K562 (cell line): ENCODE measurements around the gene MXRA7. TPM values are rescaled to one million over a fixed set of nuclear protein-coding genes. Genes with fewer than 3 reads are reported as not detected.
A peak's percentile ranks its signal among the peaks of the same experiment; 100 is the strongest.

Experiments
- ATAC-seq: fragments of 200-7000 bp; cut with Tn5 transposase; 3 replicates; pipeline ENCODE4 v1.9.1; 2020; ENCODE audit warnings: moderate library complexity
- BruUV-seq: library from RNA; stranded (reverse); fragments of 400-500 nt; replicated peaks from 2 replicates; lab custom pipeline; 2021; lab: Mats Ljungman, UMichigan
- CTCF ChIA-PET: fragments of 300-600 bp; formaldehyde crosslinking; extraction: SDS; loops from one replicate; lab custom pipeline; 2021; ENCODE audit warnings: low intra/inter-chr PET ratio; lab: Yijun Ruan, JAX
- POLR2A ChIA-PET: fragments of 300-600, 350-650 bp; sonication (Branson Sonifier 250); formaldehyde crosslinking; extraction: SDS; loops from one replicate; lab custom pipeline; 2021; ENCODE audit warnings: antibody characterized with exemption, inconsistent platforms; lab: Yijun Ruan, JAX
- DNase-seq, 4 experiments: peaks; one replicate each; pipeline versions ENCODE4 v3.0.0 to v3.0.0-alpha.2; 2011 to 2018; ENCODE audit warnings: low spot score in 3 of 4, mixed read lengths in 3 of 4; ENCODE audit errors: extremely low read depth in 1 of 4
- FAIRE-seq: peaks from 2 replicates; lab custom pipeline; 2011; peaks lifted over from hg19 to GRCh38; lab: Jason Lieb, UNC
- H2AFZ ChIP-seq: 2 replicates; pipeline ENCODE4 v1.6.0; 2011; ENCODE audit warnings: low read depth, low read length, control low read depth, inconsistent platforms
- H3K27ac ChIP-seq: fragments of 200-600 bp; 3 replicates; pipeline ENCODE4 v1.8.0; 2011; ENCODE audit warnings: low read depth, mild to moderate bottlenecking, control low read depth, inconsistent platforms, low read length, moderate library complexity, mixed read lengths; ENCODE audit errors: extremely low read depth
- H3K27me3 ChIP-seq, 2 experiments: fragments of 300-600 bp in 1 of 2; 2 replicates in 1 of 2; 3 replicates in 1 of 2; pipeline versions ENCODE4 v1.6.0 to v1.8.0; 2011; ENCODE audit warnings: inconsistent platforms in 2 of 2, low read length in 2 of 2, mild to moderate bottlenecking in 1 of 2, mixed read lengths in 1 of 2, moderate library complexity in 1 of 2; ENCODE audit not compliant: control insufficient read depth in 2 of 2, insufficient read depth in 2 of 2
- H3K36me3 ChIP-seq: fragments of 300-600 bp; 3 replicates; pipeline ENCODE4 v1.8.0; 2011; ENCODE audit warnings: mild to moderate bottlenecking, low read length, inconsistent platforms; ENCODE audit not compliant: control insufficient read depth, insufficient read depth
- H3K4me1 ChIP-seq, 2 experiments: fragments of 200-600 bp in 1 of 2; replicated peaks in 1 of 2; 2 replicates in 1 of 2; 3 replicates in 1 of 2; pipeline versions ENCODE4 v1.5.1 to v1.8.0; 2011; ENCODE audit warnings: inconsistent platforms in 2 of 2, low read length in 2 of 2, mild to moderate bottlenecking in 1 of 2, mixed read lengths in 1 of 2, moderate library complexity in 1 of 2; ENCODE audit not compliant: control insufficient read depth in 2 of 2, insufficient read depth in 2 of 2
- H3K4me2 ChIP-seq: 2 replicates; pipeline ENCODE4 v1.6.1; 2011; ENCODE audit warnings: low read length, control low read depth, inconsistent platforms, mixed read lengths; ENCODE audit not compliant: insufficient read depth
- H3K4me3 ChIP-seq: fragments of 200-600 bp; sonication (generic), shearing (Covaris generic); 2 replicates; pipeline ENCODE4 v1.5.1; 2016; ENCODE audit warnings: control low read depth, inconsistent platforms
- H3K79me2 ChIP-seq: fragments of 200-600 bp; 3 replicates; pipeline ENCODE4 v1.8.0; 2011; ENCODE audit warnings: low read length, inconsistent platforms; ENCODE audit not compliant: control insufficient read depth, insufficient read depth
- H3K9ac ChIP-seq, 2 experiments: 2 replicates each; pipeline versions ENCODE4 v1.6.0 to v1.6.1; 2011; ENCODE audit warnings: low read depth in 2 of 2, low read length in 2 of 2, control low read depth in 1 of 2, inconsistent platforms in 1 of 2, mild to moderate bottlenecking in 1 of 2, mixed read lengths in 1 of 2; ENCODE audit not compliant: insufficient read depth in 1 of 2
- H3K9me1 ChIP-seq: one replicate; pipeline ENCODE4 v1.6.0; 2011; ENCODE audit warnings: inconsistent platforms, mild to moderate bottlenecking, low read length, moderate library complexity; ENCODE audit not compliant: control insufficient read depth, insufficient read depth
- H3K9me3 ChIP-seq: replicated peaks from 2 replicates; pipeline ENCODE4 v1.5.1; 2011; ENCODE audit warnings: low read depth, low read length, inconsistent platforms; ENCODE audit not compliant: control insufficient read depth, insufficient read depth
- H4K20me1 ChIP-seq: replicated peaks from 2 replicates; pipeline ENCODE4 v1.6.1; 2011; ENCODE audit warnings: low read length, inconsistent platforms, mixed read lengths; ENCODE audit not compliant: control insufficient read depth, insufficient read depth
- ARID3B ChIP-seq: fragments of 250-450 bp; sonication (Bioruptor Pico); IDR thresholded peaks from 2 replicates; pipeline ENCODE4 v1.4.0; 2020; ENCODE audit warnings: borderline replicate concordance
- BHLHE40 ChIP-seq: IDR thresholded peaks from 2 replicates; pipeline ENCODE4 v1.6.1; 2011; ENCODE audit warnings: low read length, improper control_type of control experiment
- ESRRA ChIP-seq: fragments of 450-650 bp; IDR thresholded peaks from 2 replicates; pipeline ENCODE4 v1.6.1; 2014; ENCODE audit warnings: low read depth, mild to moderate bottlenecking, moderate library complexity, borderline replicate concordance
- FOXK1 ChIP-seq: sonication (generic); formaldehyde crosslinking; IDR thresholded peaks from 2 replicates; pipeline ENCODE4 v1.8.0; 2022; ENCODE audit warnings: missing genetic modification reagents, mild to moderate bottlenecking, borderline replicate concordance
- GTF2F1 ChIP-seq: IDR thresholded peaks from 2 replicates; pipeline ENCODE4 v1.6.1; 2011; ENCODE audit warnings: low read depth, low read length, improper control_type of control experiment
- KAT8 ChIP-seq: fragments of 450-650 bp; IDR thresholded peaks from 2 replicates; pipeline ENCODE4 v1.6.1; 2016; ENCODE audit warnings: low read depth, mild to moderate bottlenecking
- MNT ChIP-seq, 2 experiments: fragments of 450-650 bp; conservative IDR thresholded peaks; 2 replicates each; pipeline ENCODE4 v1.6.1; 2017; ENCODE audit warnings: mild to moderate bottlenecking in 2 of 2, moderate library complexity in 2 of 2
- MXD1 ChIP-seq: fragments of 250-450 bp; sonication (Bioruptor Pico); IDR thresholded peaks from 2 replicates; pipeline ENCODE4 v1.8.0; 2021; ENCODE audit warnings: borderline replicate concordance, mild to moderate bottlenecking, moderate library complexity; ENCODE audit not compliant: poor library complexity, severe bottlenecking
- PHF21A ChIP-seq: fragments of 450-650 bp; IDR thresholded peaks from 2 replicates; pipeline ENCODE4 v1.6.1; 2017; ENCODE audit warnings: low read depth, borderline replicate concordance
- RB1 ChIP-seq: fragments of 450-650 bp; IDR thresholded peaks from 2 replicates; pipeline ENCODE4 v1.6.1; 2017; ENCODE audit warnings: low read depth, mild to moderate bottlenecking
- RBFOX2 ChIP-seq: fragments of 200-400 bp; formaldehyde crosslinking; IDR thresholded peaks from 2 replicates; pipeline ENCODE4 v1.6.1; 2017; ENCODE audit warnings: low read depth, mild to moderate bottlenecking, low read length, moderate library complexity
- SAP30 ChIP-seq: fragments of 200-600 bp; sonication (generic); IDR thresholded peaks from 2 replicates; pipeline ENCODE4 v1.6.1; 2012; ENCODE audit warnings: borderline replicate concordance, low read depth, mild to moderate bottlenecking, moderate library complexity, low read length, control low read depth, inconsistent platforms; ENCODE audit not compliant: insufficient read depth, poor library complexity, severe bottlenecking
- SP2 ChIP-seq: IDR thresholded peaks from 2 replicates; pipeline ENCODE4 v1.6.1; 2011; ENCODE audit warnings: mild to moderate bottlenecking, low read depth, low read length, moderate library complexity; ENCODE audit not compliant: poor library complexity, severe bottlenecking; ENCODE audit errors: extremely low read depth
- ZBTB2 ChIP-seq: fragments of 450-650 bp; IDR thresholded peaks from 2 replicates; pipeline ENCODE4 v1.6.1; 2016; ENCODE audit warnings: antibody characterized with exemption
- ZEB2 ChIP-seq: fragments of 450-650 bp; IDR thresholded peaks from 2 replicates; pipeline ENCODE4 v1.6.1; 2016
- ZSCAN32 ChIP-seq: fragments of 450-650 bp; formaldehyde crosslinking; IDR thresholded peaks from 2 replicates; pipeline ENCODE4 v1.4.0; 2020; ENCODE audit warnings: mild to moderate bottlenecking, moderate library complexity
- WGBS: fragments of 100-300 bp; shearing (Covaris generic); methylation state at CpG from one replicate; pipeline ENCODE4 v1.1.6; 2016; ENCODE audit warnings: low coverage, mixed read lengths; ENCODE audit not compliant: insufficient coverage; ENCODE audit errors: missing lambda C conversion rate; 5-methylcytosine and 5-hydroxymethylcytosine counted together
- in situ Hi-C: fragments of 300-500 bp; cut with MboI; formaldehyde crosslinking; loops from 4 replicates; pipeline ENCODE4 v1.15.0; 2018; ENCODE audit warnings: inconsistent platforms, mixed read lengths
- intact Hi-C: fragments of 100-400 bp; cut with micrococcal nuclease; formaldehyde crosslinking; loops from 2 replicates; pipeline ENCODE4 v1.14.2; 2022
- polyA plus RNA-seq, 8 experiments: library from polyadenylated mRNA; depleted of rRNA in 4 of 8; stranded (reverse) in 5 of 8; unstranded in 3 of 8; fragments of >200 nt; fragmentation: Nextera tagmentation in 2 of 8; fragmentation: Illumina TruSeq in 1 of 8; extraction: Ambion mirVana in 2 of 8; extraction: Trizol in 1 of 8; gene quantifications; 2 replicates each; pipeline versions ENCODE4 v1.2.1 to v1.2.3, GENCODE V29; 2011 to 2014; ENCODE audit warnings: inconsistent platforms in 1 of 8, missing spikeins in 1 of 8
- total RNA-seq, 7 experiments: library from RNA; depleted of rRNA in 6 of 7; stranded (reverse); fragments of >200 nt in 6 of 7; fragmentation: Illumina TruSeq in 2 of 7; extraction: Trizol in 2 of 7; gene quantifications; 2 replicates each; pipeline versions ENCODE4 v1.2.1 to v1.2.3, GENCODE V29; 2011 to 2021; ENCODE audit warnings: low replicate concordance in 1 of 7

Gene MXRA7
- total and polyA plus RNA-seq, 9 of the 15 experiments (the other 6 are each of a cell fraction or from before 2014, with no cell fraction given) = 2.6 to 38.4 (median 14.3) TPM

- peak within 1 kb of the TSS; percentile 91 for H3K4me3 ChIP-seq
- peaks cover 31% of the 10 kb centered on the region for H4K20me1 ChIP-seq
- FAIRE-seq (peak; percentile 79), DNase-seq (peak; percentile 91 to 99 (median 95)), ATAC-seq (peak; percentile 74)
- peak within 1 kb of the TSS; percentile 99 for H3K27ac ChIP-seq
- peaks cover 81% of the 10 kb centered on the region for H3K79me2 ChIP-seq
- in situ Hi-C loops = no loop called here
- H3K9ac ChIP-seq = peak within 1 kb of the TSS; percentile 99
- BruUV-seq = no TSS peak
- H3K4me1 ChIP-seq = peaks cover 5 to 27% of the 10 kb centered on the region in 2 experiments
- ChIA-PET CTCF (no interaction called here), POLR2A (interaction anchor here (0.6 to 8.5 kb wide), 33 partner anchors 9 to 1628 kb away, joined by 3 to 75 read pairs (median 4); partner anchors contain the start of genes JMJD6, METTL23 and MXRA7)
- peak within 1 kb of the TSS; percentile 96 for H2AFZ ChIP-seq
- peak within 1 kb of the TSS; percentile 88 for H3K4me2 ChIP-seq
- WGBS = 2% methylated on average over 52 of the region's 60 CpGs
- H3K27me3 ChIP-seq = no peaks in the 10 kb centered on the region
- intact Hi-C loops = loop anchor here (2.0 kb wide), 1 partner anchor 52 kb away; no protein-coding TSS in a partner anchor
- H3K9me1 ChIP-seq = no peaks in the 10 kb centered on the region
- peaks cover 54% of the 10 kb centered on the region for H3K36me3 ChIP-seq
- H3K9me3 ChIP-seq = no peaks in the 10 kb centered on the region
- TF ChIP-seq RB1 (peak; percentile 98), RBFOX2 (peak; percentile 95), MXD1 (CRISPR knock-in tag) (peak; percentile 73), MNT (conservative IDR thresholded peaks at IDR 0.05) (peak in 1 of 2 experiments; percentile 7), ZEB2 (0 out of 2 replicates have a peak, but pooled peaks have one; percentile 16), ZBTB2 (peak; percentile 76; the same call in 1 of the 2 replicates), PHF21A (peak; percentile 49; the same call in 1 of the 2 replicates), ARID3B (no peak), SP2 (no peak), SAP30 (peak; percentile 66), GTF2F1 (peak; percentile 98), ZSCAN32 (CRISPR knock-in tag) (no peak), FOXK1 (CRISPR knock-in tag) (peak; percentile 97; the same call in 1 of the 2 replicates), BHLHE40 (peak; percentile 9; the same call in 1 of the 2 replicates), ESRRA (peak; percentile 90), KAT8 (peak; percentile 86)
These were observed 26.4 kb upstream of the MXRA7 start, which contains the start of gene SRSF2 for GRCh38 chr17:76737082-76737675. TSS of gene SRSF2 (minus strand) at chr17:76737331. CDS start at chr17:76737160, 171 bp downstream.
